ENCODE measurements around the gene AARS2.

DNA sequence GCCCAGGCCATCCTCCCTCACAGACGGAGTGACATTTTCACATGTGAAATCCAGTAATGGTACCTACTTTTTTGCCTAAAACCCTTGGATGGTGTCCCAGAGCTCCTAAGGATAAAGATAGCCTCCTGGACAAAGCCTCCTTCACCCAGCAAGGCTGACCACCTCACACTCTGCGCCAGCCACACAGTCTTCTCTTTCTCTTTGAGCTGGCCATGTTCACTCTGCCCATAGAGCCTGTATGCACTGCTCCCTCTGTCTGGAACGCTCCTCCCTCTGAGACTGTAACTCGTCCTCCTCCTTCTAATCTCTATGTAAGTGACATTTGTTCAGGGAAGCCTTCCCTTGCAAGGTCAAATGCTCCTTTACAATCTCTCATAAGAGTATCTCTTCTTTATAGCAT lies 28.3 kb downstream of the AARS2 start:
- no peak for TF ChIP-seq CTCF (IDR thresholded peaks at IDR 0.05)
- TF ChIP-seq EP300 (IDR thresholded peaks at IDR 0.05), result no peak
